ENCODE measurements around the gene ERCC1.
"Not testable (repeated sequence)": the region's sequence is repeated elsewhere in the genome, so short reads cannot be mapped to it uniquely, and the experiment has no call there.

Gene ERCC1

GRCh38 chr19:45451850-45452387 lies 28.2 kb upstream of the ERCC1 start:
- DNase-seq: no peak

- peak; percentile 81 for DNase-seq
Observed at GRCh38 chr19:45451131-45451849, 27.6 kb upstream of the ERCC1 start.

GRCh38 chr19:45450012-45450333 lies 26.3 kb upstream of the ERCC1 start:
- DNase-seq: no peak

- DNase-seq: no peak
Observed at GRCh38 chr19:45448887-45449299, 25.2 kb upstream of the ERCC1 start.

- DNase-seq: no peak
Observed at GRCh38 chr19:45448425-45448756, 24.7 kb upstream of the ERCC1 start.

GRCh38 chr19:45446944-45447343 lies 23.2 kb upstream of the ERCC1 start:
- DNase-seq: no peak

GRCh38 chr19:45446295-45446694 lies 22.6 kb upstream of the ERCC1 start:
- DNase-seq: no peak

GRCh38 chr19:45445139-45445538 lies 21.4 kb upstream of the ERCC1 start:
- DNase-seq: no peak

GRCh38 chr19:45444318-45445041 lies 20.8 kb upstream of the ERCC1 start:
- DNase-seq: peak; percentile 95

- peak; percentile 91 for DNase-seq
Observed at GRCh38 chr19:45443462-45444317, 20.0 kb upstream of the ERCC1 start.

GRCh38 chr19:45442778-45443461 lies 19.2 kb upstream of the ERCC1 start:
- peak; percentile 56 for DNase-seq

GRCh38 chr19:45442408-45442777 lies 18.7 kb upstream of the ERCC1 start:
- DNase-seq: no peak

GRCh38 chr19:45440873-45441654 lies 17.3 kb upstream of the ERCC1 start:
- no peak for DNase-seq

- DNase-seq: no peak
Observed at GRCh38 chr19:45440259-45440638, 16.5 kb upstream of the ERCC1 start.

- peak; percentile 92 for DNase-seq
Observed at GRCh38 chr19:45439569-45440258, 16.0 kb upstream of the ERCC1 start.

GRCh38 chr19:45439190-45439568 lies 15.5 kb upstream of the ERCC1 start:
- no peak for DNase-seq

- no peak for DNase-seq
Observed at GRCh38 chr19:45437328-45437727, 13.6 kb upstream of the ERCC1 start.

- DNase-seq: not testable (repeated sequence)
Observed at GRCh38 chr19:45432543-45432942, 8.8 kb upstream of the ERCC1 start.

GRCh38 chr19:45431008-45431407 lies 7.3 kb upstream of the ERCC1 start:
- DNase-seq: not testable (repeated sequence)

GRCh38 chr19:45429896-45430295 lies 6.2 kb upstream of the ERCC1 start:
- DNase-seq: not testable (repeated sequence)

Measured in right forelimb (tissue), 1 donor.